Neural progenitor cell (in vitro differentiated cells): ENCODE results near the gene MRC2. TPM values are rescaled to one million over a fixed set of nuclear protein-coding genes. Genes with fewer than 3 reads are reported as not detected.

Experiments
- DNase-seq: peaks from one replicate; pipeline ENCODE4 v3.0.0-alpha.2; 2016; ENCODE audit warnings: low spot score
- H2AFZ ChIP-seq: fragments of 200-600 bp; sonication (generic); replicated peaks from 2 replicates; pipeline ENCODE4 v1.6.1; 2016; ENCODE audit warnings: antibody characterized with exemption
- H3F3A ChIP-seq: fragments of 200-600 bp; sonication (generic); 2 replicates; pipeline ENCODE4 v1.6.1; 2016; ENCODE audit warnings: antibody characterized with exemption, low read depth
- H3K27ac ChIP-seq: fragments of 200-600 bp; sonication (generic); 2 replicates; pipeline ENCODE4 v1.5.1; 2016; ENCODE audit warnings: mild to moderate bottlenecking
- H3K27me3 ChIP-seq: fragments of 200-600 bp; sonication (generic); 2 replicates; pipeline ENCODE4 v1.6.1; 2016; ENCODE audit warnings: mild to moderate bottlenecking, moderate library complexity
- H3K36me3 ChIP-seq: fragments of 200-600 bp; sonication (generic); 2 replicates; pipeline ENCODE4 v1.5.1; 2016
- H3K4me1 ChIP-seq: fragments of 200-600 bp; sonication (generic); 2 replicates; pipeline ENCODE4 v1.6.1; 2016; ENCODE audit warnings: mixed run types
- H3K4me2 ChIP-seq: fragments of 200-600 bp; sonication (generic); 2 replicates; pipeline ENCODE4 v1.6.1; 2016
- H3K4me3 ChIP-seq: fragments of 200-600 bp; sonication (generic); 2 replicates; pipeline ENCODE4 v1.5.1; 2016
- H3K79me2 ChIP-seq: fragments of 200-600 bp; sonication (generic); 2 replicates; pipeline ENCODE4 v1.6.1; 2016; ENCODE audit warnings: low read depth
- H3K9ac ChIP-seq: fragments of 200-600 bp; sonication (generic); 2 replicates; pipeline ENCODE4 v1.6.1; 2016
- H3K9me3 ChIP-seq: fragments of 200-600 bp; sonication (generic); 2 replicates; pipeline ENCODE4 v1.5.1; 2016; ENCODE audit warnings: low read depth
- H4K20me1 ChIP-seq: fragments of 200-600 bp; sonication (generic); 2 replicates; pipeline ENCODE4 v1.6.1; 2016; ENCODE audit warnings: low read depth
- H3K27ac Mint-ChIP-seq: 3 replicates; pipeline ENCODE4 v1.8.0; 2021; ENCODE audit warnings: mixed read lengths
- H3K27me3 Mint-ChIP-seq: 2 replicates; pipeline ENCODE4 v1.8.0; 2022; ENCODE audit warnings: low read depth, mild to moderate bottlenecking, inconsistent platforms, moderate library complexity, mixed read lengths; ENCODE audit not compliant: insufficient read depth
- H3K36me3 Mint-ChIP-seq: 3 replicates; pipeline ENCODE4 v1.8.0; 2021; ENCODE audit warnings: mixed read lengths
- H3K4me1 Mint-ChIP-seq: 3 replicates; pipeline ENCODE4 v1.8.0; 2021; ENCODE audit warnings: mixed read lengths
- H3K4me3 Mint-ChIP-seq: 3 replicates; pipeline ENCODE4 v1.8.0; 2021; ENCODE audit warnings: mild to moderate bottlenecking, moderate library complexity, mixed read lengths
- H3K9me3 Mint-ChIP-seq: 3 replicates; pipeline ENCODE4 v1.8.0; 2020; ENCODE audit warnings: mixed read lengths
- EZH2 ChIP-seq: fragments of 200-600 bp; sonication (generic); IDR thresholded peaks from 2 replicates; pipeline ENCODE4 v1.6.1; 2017; ENCODE audit warnings: antibody characterized with exemption, mild to moderate bottlenecking, moderate library complexity
- EZH2phosphoT487 ChIP-seq: fragments of 200-600 bp; sonication (generic); IDR thresholded peaks from 2 replicates; pipeline ENCODE4 v1.6.1; 2017; ENCODE audit warnings: antibody characterized with exemption
- total RNA-seq: library from RNA; depleted of rRNA; stranded (reverse); fragments of >200 nt; gene quantifications from 2 replicates; pipeline ENCODE4 v1.2.3, GENCODE V29; 2015; ENCODE audit warnings: low replicate concordance
- TF ChIP-seq, protein P1 (sequence below): fragments of 200-600 bp; sonication (generic); IDR thresholded peaks from 2 replicates; pipeline ENCODE4 v1.5.1; 2017; ENCODE audit warnings: antibody characterized with exemption, mild to moderate bottlenecking

MRC2 gene
- total RNA-seq, 1 donor from 2014 or later: 24.6 TPM

- Mint-ChIP-seq H3K4me3 (peak overlapping the region; percentile 89), H3K9me3 (no peaks in the 10 kb centered on the region), H3K27ac (no peak overlapping the region), H3K27me3 (peaks cover 16% of the 10 kb centered on the region), H3K4me1 (peaks cover 25% of the 10 kb centered on the region), H3K36me3 (peaks cover 2% of the 10 kb centered on the region)
- Histone ChIP-seq H4K20me1 (peaks cover 14% of the 10 kb centered on the region), H3K36me3 (no peaks in the 10 kb centered on the region), H3K4me3 (no peak overlapping the region), H3K4me1 (peaks cover 31% of the 10 kb centered on the region), H3K27ac (no peak overlapping the region), H3F3A (peaks cover 31% of the 10 kb centered on the region), H3K4me2 (peak overlapping the region; percentile 87), H2AFZ (no peak overlapping the region), H3K27me3 (no peaks in the 10 kb centered on the region), H3K9me3 (no peaks in the 10 kb centered on the region), H3K79me2 (peaks cover 27% of the 10 kb centered on the region), H3K9ac (no peak overlapping the region)
- TF ChIP-seq, protein P1, sequence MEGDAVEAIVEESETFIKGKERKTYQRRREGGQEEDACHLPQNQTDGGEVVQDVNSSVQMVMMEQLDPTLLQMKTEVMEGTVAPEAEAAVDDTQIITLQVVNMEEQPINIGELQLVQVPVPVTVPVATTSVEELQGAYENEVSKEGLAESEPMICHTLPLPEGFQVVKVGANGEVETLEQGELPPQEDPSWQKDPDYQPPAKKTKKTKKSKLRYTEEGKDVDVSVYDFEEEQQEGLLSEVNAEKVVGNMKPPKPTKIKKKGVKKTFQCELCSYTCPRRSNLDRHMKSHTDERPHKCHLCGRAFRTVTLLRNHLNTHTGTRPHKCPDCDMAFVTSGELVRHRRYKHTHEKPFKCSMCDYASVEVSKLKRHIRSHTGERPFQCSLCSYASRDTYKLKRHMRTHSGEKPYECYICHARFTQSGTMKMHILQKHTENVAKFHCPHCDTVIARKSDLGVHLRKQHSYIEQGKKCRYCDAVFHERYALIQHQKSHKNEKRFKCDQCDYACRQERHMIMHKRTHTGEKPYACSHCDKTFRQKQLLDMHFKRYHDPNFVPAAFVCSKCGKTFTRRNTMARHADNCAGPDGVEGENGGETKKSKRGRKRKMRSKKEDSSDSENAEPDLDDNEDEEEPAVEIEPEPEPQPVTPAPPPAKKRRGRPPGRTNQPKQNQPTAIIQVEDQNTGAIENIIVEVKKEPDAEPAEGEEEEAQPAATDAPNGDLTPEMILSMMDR: no peak
- TF ChIP-seq EZH2phosphoT487 (no peak), EZH2 (no peak)
- DNase-seq: no peak
These were observed 2.1 kb upstream of the MRC2 start for GRCh38 chr17:62625184-62625869.

DNA sequence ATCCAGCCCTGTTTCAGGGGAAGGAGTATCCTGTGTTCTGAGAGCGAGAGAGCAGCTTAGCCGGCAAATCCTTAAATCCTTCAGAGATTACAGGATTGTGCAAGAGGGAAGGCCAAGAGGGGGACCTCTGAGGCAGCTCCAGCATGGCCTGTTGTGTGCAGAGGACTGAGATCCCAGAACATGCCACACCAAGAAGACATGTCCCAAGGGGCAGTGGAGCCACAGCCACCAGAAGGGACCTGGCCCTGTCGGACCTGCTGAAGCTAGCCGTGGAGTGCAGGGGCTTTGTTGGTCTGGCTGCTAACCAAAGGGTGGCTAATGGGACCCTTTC, 1.6 kb upstream of the MRC2 start:
- Histone ChIP-seq H3K27me3 (no peaks in the 10 kb centered on the region), H3F3A (peaks cover 31% of the 10 kb centered on the region), H3K9me3 (no peaks in the 10 kb centered on the region), H3K27ac (no peak overlapping the region), H3K9ac (no peak overlapping the region), H3K4me1 (peaks cover 31% of the 10 kb centered on the region), H3K4me3 (no peak overlapping the region), H4K20me1 (peaks cover 15% of the 10 kb centered on the region), H3K79me2 (peaks cover 30% of the 10 kb centered on the region), H3K36me3 (no peaks in the 10 kb centered on the region), H3K4me2 (peak overlapping the region; percentile 87), H2AFZ (no peak overlapping the region)
- peaks cover 2% of the 10 kb centered on the region for H3K36me3 Mint-ChIP-seq
- peaks cover 27% of the 10 kb centered on the region for H3K4me1 Mint-ChIP-seq
- peaks cover 16% of the 10 kb centered on the region for H3K27me3 Mint-ChIP-seq
- H3K9me3 Mint-ChIP-seq: no peaks in the 10 kb centered on the region
- H3K27ac Mint-ChIP-seq: no peak overlapping the region
- peak overlapping the region; percentile 89 for H3K4me3 Mint-ChIP-seq
- DNase-seq: peak; percentile 73
- TF ChIP-seq EZH2phosphoT487 (no peak), EZH2 (no peak)
- TF ChIP-seq, protein P1: no peak

GRCh38 chr17:62626719-62627218, 701 bp upstream of the MRC2 start:
- Mint-ChIP-seq H3K27ac (peak overlapping the region; percentile 86), H3K9me3 (no peaks in the 10 kb centered on the region), H3K4me3 (peak overlapping the region; percentile 89), H3K27me3 (peaks cover 16% of the 10 kb centered on the region), H3K4me1 (peaks cover 31% of the 10 kb centered on the region), H3K36me3 (peaks cover 2% of the 10 kb centered on the region)
- Histone ChIP-seq H3K4me3 (peak overlapping the region; percentile 83), H3K4me1 (peaks cover 31% of the 10 kb centered on the region), H3F3A (peaks cover 31% of the 10 kb centered on the region), H3K9ac (no peak overlapping the region), H3K27me3 (no peaks in the 10 kb centered on the region), H3K9me3 (no peaks in the 10 kb centered on the region), H3K27ac (no peak overlapping the region), H3K36me3 (no peaks in the 10 kb centered on the region), H3K79me2 (peaks cover 39% of the 10 kb centered on the region), H3K4me2 (peak overlapping the region; percentile 87), H2AFZ (peak overlapping the region; percentile 74), H4K20me1 (peaks cover 25% of the 10 kb centered on the region)
- TF ChIP-seq, protein P1: no peak
- TF ChIP-seq EZH2phosphoT487 (no peak), EZH2 (no peak)
- peak; percentile 89 for DNase-seq
